ENCODE measurements around the gene S100A5.
"Not testable (repeated sequence)": the region's sequence is repeated elsewhere in the genome, so short reads cannot be mapped to it uniquely, and the experiment has no call there.

The S100A5 gene

GRCh38 chr1:153527023-153527682 lies 13.6 kb downstream of the S100A5 start:
- TF ChIP-seq CTCF (conservative IDR thresholded peaks at IDR 0.05; ENCODE audit: low read depth, low read length): no peak
- H3K4me3 ChIP-seq (ENCODE audit: low read length): no peak overlapping the region
- no peak for DNase-seq (ENCODE audit: low read depth)

GRCh38 chr1:153526132-153526543 lies 14.6 kb downstream of the S100A5 start:
- TF ChIP-seq CTCF (conservative IDR thresholded peaks at IDR 0.05; ENCODE audit: low read depth, low read length): no peak
- no peak for DNase-seq (ENCODE audit: low read depth)

GRCh38 chr1:153525088-153525728 lies 15.5 kb downstream of the S100A5 start:
- DNase-seq (ENCODE audit: low read depth): no peak

More at GRCh38 chr1:153526132-153526543, 14.6 kb downstream of the S100A5 start:
- no peak overlapping the region for H3K4me3 ChIP-seq (ENCODE audit: low read length)

GRCh38 chr1:153522353-153523048 lies 18.2 kb downstream of the S100A5 start:
- DNase-seq (ENCODE audit: low read depth); H3K4me3 ChIP-seq (ENCODE audit: low read length): not testable (repeated sequence)

More at GRCh38 chr1:153525088-153525728, 15.5 kb downstream of the S100A5 start:
- no peak overlapping the region for H3K4me3 ChIP-seq (ENCODE audit: low read length)
- no peak for TF ChIP-seq CTCF (conservative IDR thresholded peaks at IDR 0.05; ENCODE audit: low read depth, low read length)

GRCh38 chr1:153521808-153522207 lies 18.9 kb downstream of the S100A5 start:
- H3K4me3 ChIP-seq (ENCODE audit: low read length); DNase-seq (ENCODE audit: low read depth): not testable (repeated sequence)

- no peak overlapping the region for H3K4me3 ChIP-seq (ENCODE audit: low read length)
- TF ChIP-seq CTCF (conservative IDR thresholded peaks at IDR 0.05; ENCODE audit: low read depth, low read length): no peak
- DNase-seq (ENCODE audit: low read depth): no peak
These were observed 19.8 kb downstream of the S100A5 start for GRCh38 chr1:153520818-153521476.

GRCh38 chr1:153520137-153520691 lies 20.5 kb downstream of the S100A5 start:
- DNase-seq (ENCODE audit: low read depth); H3K4me3 ChIP-seq (ENCODE audit: low read length): not testable (repeated sequence)

GRCh38 chr1:153519242-153519641 lies 21.5 kb downstream of the S100A5 start:
- TF ChIP-seq CTCF (conservative IDR thresholded peaks at IDR 0.05; ENCODE audit: low read depth, low read length): no peak
- H3K4me3 ChIP-seq (ENCODE audit: low read length): no peak overlapping the region
- DNase-seq (ENCODE audit: low read depth): no peak

All from retinal pigment epithelial cell (primary cell).